Measurements from ENCODE around the gene KY.

The KY gene

GRCh38 chr3:134667956-134668355, 17.1 kb upstream of the KY start:
- no peak for DNase-seq (ENCODE audit: low spot score)

- DNase-seq (ENCODE audit: low spot score), result no peak
These were observed 16.6 kb upstream of the KY start for GRCh38 chr3:134667406-134667805.

- DNase-seq (ENCODE audit: low spot score), result no peak
These were observed 16.1 kb upstream of the KY start for GRCh38 chr3:134666885-134667284.

GRCh38 chr3:134666466-134666865, 15.6 kb upstream of the KY start:
- no peak for DNase-seq (ENCODE audit: low spot score)

GRCh38 chr3:134666052-134666451, 15.2 kb upstream of the KY start:
- no peak for DNase-seq (ENCODE audit: low spot score)

- no peak for DNase-seq (ENCODE audit: low spot score)
These were observed 14.4 kb upstream of the KY start for GRCh38 chr3:134665243-134665642.

GRCh38 chr3:134663721-134664456, 13.1 kb upstream of the KY start:
- no peak for DNase-seq (ENCODE audit: low spot score)

- DNase-seq (ENCODE audit: low spot score), result no peak
These were observed 9.2 kb upstream of the KY start for GRCh38 chr3:134660046-134660441.

- DNase-seq (ENCODE audit: low spot score), result no peak
These were observed 8.7 kb upstream of the KY start for GRCh38 chr3:134659391-134660045.

GRCh38 chr3:134658555-134658954, 7.7 kb upstream of the KY start:
- no peak for DNase-seq (ENCODE audit: low spot score)

GRCh38 chr3:134656211-134656800, 5.5 kb upstream of the KY start:
- DNase-seq (ENCODE audit: low spot score), result no peak

- DNase-seq (ENCODE audit: low spot score), result no peak
These were observed 4.9 kb upstream of the KY start for GRCh38 chr3:134655706-134656105.

- no peak for DNase-seq (ENCODE audit: low spot score)
These were observed 3.2 kb upstream of the KY start for GRCh38 chr3:134654031-134654430.

GRCh38 chr3:134652886-134653630, 2.2 kb upstream of the KY start:
- no peak for DNase-seq (ENCODE audit: low spot score)

- no peak for DNase-seq (ENCODE audit: low spot score)
These were observed 1.6 kb upstream of the KY start for GRCh38 chr3:134652409-134652831.

GRCh38 chr3:134651347-134652041, 672 bp upstream of the KY start:
- peak; percentile 48 for DNase-seq (ENCODE audit: low spot score)

GRCh38 chr3:134649106-134649705, 1.6 kb downstream of the KY start:
- DNase-seq (ENCODE audit: low spot score), result no peak

- no peak for DNase-seq (ENCODE audit: low spot score)
These were observed 2.7 kb downstream of the KY start for GRCh38 chr3:134647902-134648760.

- DNase-seq (ENCODE audit: low spot score), result no peak
These were observed 4.7 kb downstream of the KY start for GRCh38 chr3:134646086-134646485.

- no peak for DNase-seq (ENCODE audit: low spot score)
These were observed 5.3 kb downstream of the KY start for GRCh38 chr3:134645515-134645914.

All from globus pallidus (tissue), 1 donor.